CD4-positive, CD25-positive, alpha-beta regulatory T cell (primary cell): ENCODE results near the gene CHL1. TPM values are rescaled to one million over a fixed set of nuclear protein-coding genes. Genes with fewer than 3 reads are reported as not detected.

ENCODE experiments used
- ATAC-seq, 2 donors: fragments of 150-1000 bp; cut with Tn5 transposase; one replicate each; pipeline ENCODE4 v1.10.0; 2021; ENCODE audit warnings: low read depth in 2 of 2, moderate number of reproducible peaks in 2 of 2, moderate library complexity in 1 of 2
- DNase-seq, 3 donors: peaks; one replicate each; pipeline versions ENCODE4 v3.0.0 to v3.0.0-alpha.2; 2012 to 2022; ENCODE audit warnings: mixed read lengths in 1 of 3
- H3K27ac ChIP-seq: one replicate; pipeline ENCODE4 v1.7.0; 2013; ENCODE audit warnings: mild to moderate bottlenecking, low read length; ENCODE audit not compliant: insufficient read depth, poor library complexity, severe bottlenecking
- H3K27me3 ChIP-seq: one replicate; pipeline ENCODE4 v1.7.0; 2013; ENCODE audit warnings: low read length; ENCODE audit not compliant: control insufficient read depth, insufficient read depth
- H3K36me3 ChIP-seq: one replicate; pipeline ENCODE4 v1.7.0; 2013; ENCODE audit warnings: mild to moderate bottlenecking, low read length, moderate library complexity; ENCODE audit not compliant: control insufficient read depth, insufficient read depth
- H3K4me1 ChIP-seq: 2 replicates; pipeline ENCODE4 v1.7.0; 2013; ENCODE audit warnings: mild to moderate bottlenecking, low read length; ENCODE audit not compliant: insufficient read depth, control insufficient read depth, poor library complexity, severe bottlenecking
- H3K4me3 ChIP-seq: one replicate; pipeline ENCODE4 v1.7.0; 2013; ENCODE audit warnings: low read depth, mild to moderate bottlenecking, low read length, moderate library complexity
- H3K9me3 ChIP-seq, 2 experiments: 1 replicate in 1 of 2; 2 replicates in 1 of 2; pipeline ENCODE4 v1.7.0; 2013; ENCODE audit warnings: low read length in 2 of 2, mild to moderate bottlenecking in 1 of 2, moderate library complexity in 1 of 2; ENCODE audit not compliant: control insufficient read depth in 2 of 2
- H3K27ac Mint-ChIP-seq, 3 donors: one replicate each; pipeline ENCODE4 v1.8.0; 2020 to 2022; ENCODE audit warnings: mild to moderate bottlenecking in 3 of 3, mixed read lengths in 3 of 3, moderate library complexity in 2 of 3
- H3K27me3 Mint-ChIP-seq: one replicate; pipeline ENCODE4 v1.8.0; 2022; ENCODE audit warnings: mild to moderate bottlenecking, mixed read lengths
- H3K36me3 Mint-ChIP-seq: one replicate; pipeline ENCODE4 v1.8.0; 2020; ENCODE audit warnings: mixed read lengths
- H3K4me1 Mint-ChIP-seq, 4 donors: one replicate each; pipeline ENCODE4 v1.8.0; 2020 to 2022; ENCODE audit warnings: mixed read lengths in 4 of 4, mild to moderate bottlenecking in 1 of 4
- H3K4me3 Mint-ChIP-seq, 4 donors: one replicate each; pipeline ENCODE4 v1.8.0; 2020 to 2022; ENCODE audit warnings: mild to moderate bottlenecking in 4 of 4, mixed read lengths in 4 of 4, moderate library complexity in 3 of 4
- H3K9me3 Mint-ChIP-seq, 7 donors: one replicate each; pipeline ENCODE4 v1.8.0; 2020 to 2022; ENCODE audit warnings: mixed read lengths in 7 of 7, mild to moderate bottlenecking in 3 of 7, moderate library complexity in 2 of 7
- polyA plus RNA-seq, 4 donors: library from polyadenylated mRNA; unstranded; fragments of 300-500 nt; fragmentation: Illumina TruSeq; gene quantifications; one replicate each; pipeline ENCODE4 v1.2.3, GENCODE V29; 2021
- total RNA-seq: library from RNA; stranded (reverse); gene quantifications from one replicate; pipeline ENCODE4 v1.2.3, GENCODE V29; 2022

Gene CHL1
- total and polyA plus RNA-seq, 5 donors from 2014 or later: not detected

- no peaks in the 10 kb centered on the region for H3K36me3 Mint-ChIP-seq
- Histone ChIP-seq H3K4me3 (no peak overlapping the region), H3K4me1 (no peaks in the 10 kb centered on the region), H3K27me3 (no peaks in the 10 kb centered on the region), H3K9me3 (no peaks in the 10 kb centered on the region), H3K27ac (no peak overlapping the region), H3K36me3 (no peaks in the 10 kb centered on the region)
- no peak overlapping the region for H3K27ac Mint-ChIP-seq
- ATAC-seq (no peak), DNase-seq (no peak)
- H3K4me1 Mint-ChIP-seq: no peaks in the 10 kb centered on the region
- H3K4me3 Mint-ChIP-seq: no peak overlapping the region
- no peaks in the 10 kb centered on the region for H3K27me3 Mint-ChIP-seq
- peaks cover 0 to 8% (median 1%) of the 10 kb centered on the region in 7 donors for H3K9me3 Mint-ChIP-seq
Observed at GRCh38 chr3:458124-458523, 261.6 kb downstream of the CHL1 start.

DNA sequence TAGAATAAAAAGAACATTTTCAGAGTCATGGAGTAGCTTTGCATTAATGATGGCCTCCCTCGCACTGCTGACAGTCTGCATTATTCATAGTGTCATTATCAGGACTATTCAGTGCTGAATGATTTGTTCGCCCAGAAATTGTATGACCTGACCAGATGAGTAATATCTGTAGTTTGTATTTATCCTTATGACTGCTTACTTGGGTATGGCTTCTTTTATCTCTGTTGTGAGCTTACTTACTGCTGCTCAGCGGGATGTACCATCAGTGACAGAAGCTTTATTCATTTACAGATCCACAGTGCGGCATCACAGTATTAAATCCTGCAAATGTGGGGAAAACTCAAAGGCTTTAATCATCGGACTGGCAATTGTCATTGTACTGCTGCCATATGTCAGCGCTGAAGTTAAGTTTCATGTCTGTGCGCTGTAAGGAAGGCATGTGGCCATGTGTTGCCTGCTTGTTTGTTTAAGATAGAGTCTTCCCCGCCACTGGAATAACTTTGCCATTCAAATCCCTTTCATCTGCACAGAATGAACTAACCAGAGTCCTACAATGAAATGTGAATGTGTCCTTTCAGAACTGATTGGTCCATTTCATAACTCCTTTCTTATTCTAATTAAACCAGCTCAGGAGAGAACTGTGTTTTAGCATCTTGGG lies 262.2 kb downstream of the CHL1 start:
- H3K27ac Mint-ChIP-seq: no peak overlapping the region
- no peak overlapping the region for H3K27ac ChIP-seq

More for the DNA sequence above, 262.2 kb downstream of the CHL1 start:
- DNase-seq (no peak), ATAC-seq (no peak)
- Histone ChIP-seq H3K27me3 (no peaks in the 10 kb centered on the region), H3K4me1 (no peaks in the 10 kb centered on the region), H3K36me3 (no peaks in the 10 kb centered on the region), H3K9me3 (no peaks in the 10 kb centered on the region), H3K4me3 (no peak overlapping the region)
- peaks cover 0 to 8% (median 2%) of the 10 kb centered on the region in 7 donors for H3K9me3 Mint-ChIP-seq
- no peak overlapping the region for H3K4me3 Mint-ChIP-seq
- H3K27me3 Mint-ChIP-seq: no peaks in the 10 kb centered on the region
- no peaks in the 10 kb centered on the region for H3K4me1 Mint-ChIP-seq
- H3K36me3 Mint-ChIP-seq: no peaks in the 10 kb centered on the region
